Measurements from ENCODE around the gene RND1.

DNA sequence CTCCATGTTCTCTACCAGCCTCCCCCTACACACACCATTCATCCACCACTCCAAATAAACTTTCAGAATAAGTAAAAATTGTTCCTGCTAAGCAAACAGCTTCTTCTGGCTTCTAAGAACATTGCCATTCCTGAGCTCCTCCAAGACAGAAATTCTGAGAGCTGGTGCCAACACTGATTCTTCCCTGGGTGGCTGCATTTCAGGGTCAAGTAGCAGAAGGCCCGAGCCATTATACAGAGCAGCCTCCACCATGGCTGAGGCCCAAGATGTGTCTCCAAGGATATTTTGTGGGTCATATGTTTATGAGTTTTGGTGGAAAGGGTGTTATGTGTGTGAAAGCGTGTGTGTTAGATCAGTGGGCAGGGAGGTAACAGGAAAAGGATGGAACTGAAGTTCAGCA lies 3.5 kb upstream of the RND1 start:
- TF ChIP-seq PPARA (CRISPR knock-in tag; IDR thresholded peaks at IDR 0.05; ENCODE audit: borderline replicate concordance) (no peak), ZFP3 (CRISPR knock-in tag; IDR thresholded peaks at IDR 0.05) (no peak), CSDC2 (CRISPR knock-in tag; IDR thresholded peaks at IDR 0.05) (no peak), SNAI2 (CRISPR knock-in tag; IDR thresholded peaks at IDR 0.05) (no peak), BACH2 (CRISPR knock-in tag; IDR thresholded peaks at IDR 0.05; ENCODE audit: borderline replicate concordance) (no peak)

Data from SK-N-SH treated with all-trans-retinoic acid at 6 μM for 48 hours (cell line).